Measurements from ENCODE around the gene ALDH7A1.
"Not testable (repeated sequence)": the region's sequence is repeated elsewhere in the genome, so short reads cannot be mapped to it uniquely, and the experiment has no call there.

ALDH7A1 gene

DNA sequence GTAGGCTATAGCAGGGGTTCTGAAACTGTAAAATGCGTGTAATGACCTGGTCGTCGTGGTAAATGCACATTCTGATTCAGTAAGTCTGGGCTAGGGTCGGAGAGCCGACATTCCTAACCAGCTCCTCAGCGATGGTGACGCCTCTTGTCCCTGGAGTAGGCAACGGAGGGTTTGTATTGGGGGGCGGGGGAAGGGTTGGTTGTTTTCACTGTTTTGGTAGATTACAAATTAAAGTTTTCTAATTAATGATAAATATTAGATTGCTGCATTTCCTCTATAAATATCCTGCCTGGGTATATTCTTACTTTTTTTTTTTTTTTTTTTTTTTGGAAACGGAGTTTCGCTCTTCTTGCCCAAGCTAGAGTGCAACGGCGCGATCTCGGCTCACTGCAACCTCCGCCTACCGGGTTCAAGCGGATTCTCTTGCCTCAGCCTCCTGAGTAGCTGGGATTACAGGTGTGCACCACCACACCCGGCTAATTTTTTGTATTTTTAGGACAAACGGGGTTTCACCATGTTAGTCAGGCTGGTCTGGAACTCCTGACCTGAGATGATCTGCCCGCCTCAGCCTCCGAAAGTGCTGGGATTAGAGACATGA is 566 bp upstream of the ALDH7A1 start:
- DNase-seq (ENCODE audit: low spot score) = no peak

DNA sequence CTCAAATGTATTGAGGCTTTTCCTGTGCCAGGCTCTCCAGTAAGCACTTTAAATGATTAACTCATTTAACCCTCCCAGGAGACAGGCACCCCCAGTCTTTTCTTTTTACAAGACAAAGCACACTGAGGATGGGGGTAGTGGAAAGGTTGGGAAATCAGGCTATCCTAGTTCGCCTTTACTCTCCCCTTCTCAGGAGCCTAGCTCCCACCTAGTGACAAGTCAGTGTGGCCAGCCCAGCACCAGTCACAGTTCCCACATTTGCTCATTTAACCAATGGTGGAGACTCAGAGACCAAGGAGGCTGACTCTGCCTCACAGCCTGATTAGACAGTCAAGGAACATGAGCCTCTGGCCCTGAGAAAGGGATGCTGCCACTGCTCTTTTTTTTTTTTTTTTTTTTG is 3.5 kb downstream of the ALDH7A1 start:
- no peak for DNase-seq (ENCODE audit: low spot score)

- DNase-seq (ENCODE audit: low spot score) = no peak
These were observed 5.3 kb downstream of the ALDH7A1 start for GRCh38 chr5:126589536-126590297.

GRCh38 chr5:126587551-126588390 is 7.2 kb downstream of the ALDH7A1 start:
- DNase-seq (ENCODE audit: low spot score) = no peak

- no peak for DNase-seq (ENCODE audit: low spot score)
These were observed 11.3 kb downstream of the ALDH7A1 start for GRCh38 chr5:126583761-126584160.

DNA sequence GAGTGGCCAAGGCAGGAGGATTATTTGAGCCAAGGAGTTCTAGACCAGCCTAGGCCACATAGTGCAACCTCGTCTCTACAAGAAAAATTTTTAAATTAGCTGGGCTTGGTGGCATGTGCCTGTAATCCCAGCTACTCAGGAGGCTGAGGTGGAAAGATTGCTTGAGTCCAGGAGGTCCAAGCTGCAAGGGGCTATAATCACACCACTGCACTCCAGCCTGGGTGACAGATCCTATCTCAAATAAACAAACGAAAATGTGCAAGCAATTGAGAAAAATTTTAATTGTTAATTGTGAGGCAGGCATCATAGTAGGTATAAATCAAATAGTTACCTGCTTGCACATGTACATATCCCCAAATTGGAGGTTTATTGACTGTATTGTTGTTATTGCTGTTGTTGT is 15.3 kb downstream of the ALDH7A1 start:
- no peak for DNase-seq (ENCODE audit: low spot score)

DNA sequence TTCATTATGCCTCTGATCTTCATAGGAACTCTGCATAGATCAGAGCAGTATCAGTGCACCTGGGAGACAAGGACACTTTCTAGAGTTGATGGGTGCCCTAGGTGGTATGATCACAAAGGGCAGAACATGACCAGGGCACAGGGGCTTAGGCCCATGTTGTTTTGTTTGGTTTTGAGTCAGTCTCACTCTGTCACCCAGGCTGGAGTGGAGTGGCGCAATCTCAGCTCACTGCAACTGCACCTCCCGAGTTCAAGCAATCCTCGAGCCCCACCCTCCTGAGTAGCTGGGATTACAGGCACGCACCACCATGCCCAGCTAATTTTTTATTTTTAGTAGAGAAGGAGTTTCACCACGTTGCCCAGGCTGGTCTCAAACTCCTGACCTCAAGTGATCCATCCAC is 17.6 kb downstream of the ALDH7A1 start:
- no peak for DNase-seq (ENCODE audit: low spot score)

DNA sequence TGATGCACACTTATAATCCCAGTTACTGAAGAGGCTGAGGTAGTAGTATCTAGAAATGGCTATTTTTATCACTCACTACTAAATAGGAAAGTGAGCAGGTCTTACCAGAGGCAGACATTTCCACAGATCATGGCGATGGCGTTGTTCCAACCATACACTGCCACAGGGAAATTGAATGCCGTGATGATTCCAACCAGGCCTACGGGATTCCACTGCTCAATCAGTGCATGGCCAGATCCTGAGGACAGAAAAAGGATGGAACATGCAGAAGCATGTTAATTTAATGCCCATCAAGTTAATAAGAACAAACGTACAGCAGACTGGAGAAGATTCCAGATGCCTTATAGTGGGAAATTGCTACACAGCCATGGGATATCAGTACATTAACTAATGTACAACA is 18.0 kb downstream of the ALDH7A1 start:
- DNase-seq (ENCODE audit: low spot score) = no peak

- no peak for DNase-seq (ENCODE audit: low spot score)
These were observed 19.4 kb downstream of the ALDH7A1 start for GRCh38 chr5:126575644-126576043.

GRCh38 chr5:126568206-126568755 is 26.7 kb downstream of the ALDH7A1 start:
- DNase-seq (ENCODE audit: low spot score) = no peak

GRCh38 chr5:126562823-126563222 is 32.2 kb downstream of the ALDH7A1 start:
- DNase-seq (ENCODE audit: low spot score) = no peak

- no peak for DNase-seq (ENCODE audit: low spot score)
These were observed 33.1 kb downstream of the ALDH7A1 start for GRCh38 chr5:126561908-126562307.

DNA sequence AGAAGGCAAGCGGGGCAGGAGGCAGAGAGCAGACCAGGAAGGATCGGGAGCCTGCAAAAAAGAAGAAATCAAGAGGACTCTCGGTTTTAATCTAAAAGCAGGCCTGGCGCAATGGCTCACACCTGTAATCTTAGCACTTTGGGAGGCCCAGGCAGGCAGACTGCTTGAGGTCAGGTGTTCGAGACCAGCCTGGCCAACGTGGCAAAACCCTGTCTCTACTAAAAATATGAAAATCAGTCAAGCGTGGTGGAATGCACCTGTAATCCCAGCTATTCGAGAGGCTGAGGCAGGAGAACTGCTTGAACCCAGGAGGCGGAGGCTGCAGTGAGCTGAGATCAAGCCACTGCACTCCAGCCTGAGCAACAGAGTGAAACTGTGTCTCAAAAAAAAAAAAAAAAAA is 39.9 kb downstream of the ALDH7A1 start:
- DNase-seq (ENCODE audit: low spot score) = not testable (repeated sequence)

GRCh38 chr5:126552614-126553013 is 42.4 kb downstream of the ALDH7A1 start:
- no peak for DNase-seq (ENCODE audit: low spot score)

GRCh38 chr5:126544087-126544740 is 50.8 kb downstream of the ALDH7A1 start:
- no peak for DNase-seq (ENCODE audit: low spot score)

DNA sequence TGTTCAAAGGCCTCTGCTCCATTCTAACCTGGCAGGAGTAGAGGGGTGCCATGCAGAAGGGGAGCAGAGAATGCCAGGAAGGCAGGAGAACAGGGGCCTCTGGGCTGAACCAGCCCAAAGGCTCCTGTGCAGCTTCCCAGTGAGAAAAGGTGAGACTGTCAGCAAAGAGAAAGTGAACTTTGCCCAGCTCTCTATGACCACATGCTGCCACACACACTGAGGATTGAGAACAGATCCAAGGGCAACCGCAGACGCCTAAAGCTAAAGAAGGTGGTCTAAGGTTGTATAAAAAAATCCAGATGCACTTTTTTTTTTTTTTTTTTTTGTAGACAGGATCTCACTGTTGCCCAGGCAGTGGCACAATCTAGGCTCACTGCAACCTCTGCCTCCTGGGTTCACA is 51.4 kb downstream of the ALDH7A1 start:
- no peak for DNase-seq (ENCODE audit: low spot score)

- DNase-seq (ENCODE audit: low spot score) = no peak
These were observed 52.0 kb downstream of the ALDH7A1 start for GRCh38 chr5:126543009-126543408.

DNA sequence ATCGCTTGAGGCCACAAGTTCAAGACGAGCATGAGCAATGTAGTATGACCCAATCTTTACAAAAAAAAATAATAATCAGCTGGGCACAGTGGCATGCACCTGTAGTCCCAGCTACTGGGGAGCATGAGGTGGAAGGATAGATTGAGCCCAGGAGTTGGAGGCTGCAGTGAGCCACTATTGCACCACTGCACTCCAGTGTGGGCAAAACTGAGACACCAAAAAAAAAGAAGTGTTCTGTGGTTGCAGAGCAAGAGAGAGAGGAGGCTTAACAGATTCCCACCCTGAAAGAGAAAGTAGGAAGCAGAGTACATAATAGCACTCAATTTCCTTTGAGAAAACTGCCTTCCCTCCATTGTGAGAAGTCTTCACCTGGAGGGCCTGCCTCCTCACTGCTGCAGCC is 52.6 kb downstream of the ALDH7A1 start:
- no peak for DNase-seq (ENCODE audit: low spot score)

DNA sequence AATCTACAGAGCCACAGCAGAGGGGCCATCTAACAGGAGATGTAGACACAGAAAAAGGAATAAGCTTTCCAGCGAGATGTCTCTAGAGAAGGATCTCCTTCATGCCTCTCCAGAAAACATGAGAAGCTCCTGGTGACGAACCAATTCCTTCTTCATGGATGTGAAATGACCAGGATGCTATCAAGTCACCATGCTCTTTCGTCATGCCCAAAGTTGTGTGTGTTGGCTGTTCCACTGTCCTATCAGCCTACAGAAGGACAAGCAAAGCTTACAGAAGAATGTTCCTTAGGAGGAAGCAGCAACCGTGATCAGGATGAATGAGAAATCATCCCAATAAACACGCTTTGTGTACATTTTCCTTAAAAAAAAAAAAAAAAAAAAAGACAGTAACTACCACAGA is 54.4 kb downstream of the ALDH7A1 start:
- DNase-seq (ENCODE audit: low spot score) = no peak

DNA sequence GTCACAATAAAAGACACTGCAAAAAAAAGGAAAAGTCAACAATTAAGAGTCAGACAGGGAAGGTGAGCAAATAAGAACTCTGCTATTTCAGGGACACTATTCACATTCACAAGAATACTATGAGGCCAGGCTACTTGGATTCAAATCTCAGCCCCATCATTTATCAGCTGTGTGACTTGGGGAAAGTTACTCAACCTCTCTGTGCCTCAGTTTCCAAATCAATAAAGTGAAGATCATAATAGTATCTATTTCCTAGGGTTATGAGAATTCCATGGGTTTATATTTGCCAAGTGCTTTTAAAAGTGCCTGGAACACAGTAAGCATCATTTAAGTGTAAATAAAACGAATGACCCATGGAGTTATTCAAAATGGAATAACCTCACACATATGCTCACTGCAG is 56.4 kb downstream of the ALDH7A1 start:
- no peak for DNase-seq (ENCODE audit: low spot score)

DNA sequence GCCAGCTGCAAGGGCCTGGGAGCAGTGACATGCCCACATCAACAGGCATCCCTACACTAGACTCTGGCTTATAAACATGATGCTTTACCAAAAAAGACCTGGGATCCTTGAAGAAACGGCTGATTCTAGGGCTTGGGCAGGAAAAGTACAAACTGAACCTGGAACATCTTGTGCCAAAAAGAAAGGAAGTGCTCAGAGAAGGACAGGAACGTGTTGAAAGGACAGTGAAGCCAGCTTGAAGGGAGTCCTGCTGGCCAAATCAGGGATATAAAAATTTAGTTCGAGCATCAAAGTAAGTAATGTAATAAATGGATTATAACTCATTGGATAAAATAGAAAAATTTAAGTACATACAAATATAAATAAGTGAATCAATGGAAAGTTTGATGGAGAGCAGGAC is 58.1 kb downstream of the ALDH7A1 start:
- no peak for DNase-seq (ENCODE audit: low spot score)

- no peak for DNase-seq (ENCODE audit: low spot score)
These were observed 59.0 kb downstream of the ALDH7A1 start for GRCh38 chr5:126535856-126536545.
